Right lobe of liver (tissue), 6 donors: ENCODE measurements around the gene ADAM12. TPM values are rescaled to one million over a fixed set of nuclear protein-coding genes. Genes with fewer than 3 reads are reported as not detected.

Source experiments
- ATAC-seq, 4 donors: fragments of 200-7000 bp; cut with Tn5 transposase; one replicate each; pipeline ENCODE4 v1.9.1; 2020; ENCODE audit warnings: mild to moderate bottlenecking in 4 of 4, moderate library complexity in 4 of 4
- DNase-seq, 3 donors: peaks; one replicate each; pipeline ENCODE4 v3.0.0-alpha.2; 2020
- H3K27ac ChIP-seq, 3 donors: fragments of 200-600 bp; one replicate each; pipeline ENCODE4 v1.8.0; 2022
- H3K27me3 ChIP-seq, 2 donors: fragments of 200-600 bp; one replicate each; pipeline ENCODE4 v1.8.0; 2022
- H3K36me3 ChIP-seq, 4 donors: fragments of 200-600 bp; sonication (generic) in 1 of 4; one replicate each; pipeline versions ENCODE4 v1.5.1 to v1.8.0; 2017 to 2022; ENCODE audit warnings: control low read depth in 1 of 4
- H3K4me1 ChIP-seq, 4 donors: fragments of 200-600 bp; sonication (generic) in 1 of 4; one replicate each; pipeline versions ENCODE4 v1.5.1 to v1.8.0; 2017 to 2022; ENCODE audit warnings: control low read depth in 1 of 4
- H3K4me3 ChIP-seq, 3 donors: fragments of 200-600 bp; one replicate each; pipeline ENCODE4 v1.8.0; 2022
- H3K9me3 ChIP-seq, 4 donors: fragments of 200-600 bp; sonication (generic) in 1 of 4; one replicate each; pipeline versions ENCODE4 v1.5.1 to v1.8.0; 2017 to 2022; ENCODE audit warnings: control low read depth in 1 of 4
- POLR2A ChIP-seq: fragments of 450-650 bp; IDR thresholded peaks from one replicate; pipeline ENCODE4 v1.6.1; 2017; ENCODE audit warnings: antibody characterized with exemption, mild to moderate bottlenecking
- WGBS: methylation state at CpG from one replicate; pipeline ENCODE4 v1.1.6; 2018; ENCODE audit warnings: low coverage, low lambda C conversion rate; ENCODE audit not compliant: insufficient coverage; ENCODE audit errors: missing lambda C conversion rate; 5-methylcytosine and 5-hydroxymethylcytosine counted together
- intact Hi-C, 2 donors: fragments of 100-400 bp; cut with DNase I; formaldehyde crosslinking; loops; one replicate each; pipeline versions ENCODE4 v1.11.2 to v1.14.1; 2022
- total RNA-seq, 6 experiments: library from RNA; depleted of rRNA in 2 of 6; stranded (reverse); fragments of >200 nt in 2 of 6; fragmentation: NEBNext Ultra II Directional in 3 of 6; extraction: Animal tissue kit (Norgen Biotek cat#: 25700) in 3 of 6; gene quantifications; one replicate each; pipeline versions ENCODE4 v1.1.0 to v1.2.4, GENCODE V29; 2016 to 2023
- TF ChIP-seq, protein P1 (sequence below), 4 donors: fragments of 200-600 bp in 3 of 4; fragments of 450-650 bp in 1 of 4; IDR thresholded peaks; one replicate each; pipeline versions ENCODE4 v1.5.1 to v1.8.0; 2016 to 2022; ENCODE audit warnings: antibody characterized with exemption in 4 of 4, mild to moderate bottlenecking in 2 of 4
- donor health status: DM: no; HTN: yes; CAD: no.
- donor health status: DM: no; HTN: no; CAD: no.
- donor health status: DM: no; HTN: no; CAD: no.
- donor health status: DM: no; HTN: yes; CAD: no.
- donor health status: DM: no; HTN: yes; CAD: no.

The ADAM12 gene
- total RNA-seq, 6 experiments from 2014 or later, result 0.06 to 1.3 (median 0.48) TPM; not detected in 2

DNA sequence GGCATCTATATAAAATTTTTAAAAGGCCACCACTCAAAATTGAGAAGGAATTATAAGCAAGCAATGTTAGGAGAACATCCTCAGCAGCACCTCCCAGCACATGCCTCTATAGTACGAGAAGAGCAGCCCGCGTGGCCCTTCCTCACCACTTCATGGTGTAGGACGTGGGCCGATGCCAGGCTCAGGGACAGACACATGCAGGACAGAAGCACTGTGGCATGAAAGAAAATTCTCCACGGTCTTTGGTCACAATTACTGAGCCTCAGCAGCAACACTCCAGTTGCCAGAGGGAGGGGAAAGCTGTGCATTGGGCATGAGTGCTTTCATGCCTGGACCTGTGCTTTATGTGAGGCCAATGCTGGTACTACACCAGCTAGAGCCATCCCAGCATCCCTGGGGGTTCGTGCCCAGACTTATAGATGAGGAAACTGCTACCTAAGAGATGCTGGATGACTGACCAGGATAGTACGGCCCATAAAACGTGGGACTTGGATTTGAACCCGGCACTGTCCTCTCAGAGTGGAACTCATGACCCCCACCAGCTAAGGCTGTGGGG lies 164.7 kb downstream of the ADAM12 start:
- Histone ChIP-seq H3K27me3 (no peaks in the 10 kb centered on the region), H3K9me3 (no peaks in the 10 kb centered on the region), H3K27ac (no peak overlapping the region), H3K4me3 (no peak overlapping the region), H3K4me1 (no peaks in the 10 kb centered on the region), H3K36me3 (no peaks in the 10 kb centered on the region)
- WGBS, result 70% methylated on average over 5 of the region's 10 CpGs
- intact Hi-C loops, result no loop called here
- DNase-seq (no peak), ATAC-seq (no peak)
- no peak for TF ChIP-seq POLR2A
- TF ChIP-seq, protein P1, sequence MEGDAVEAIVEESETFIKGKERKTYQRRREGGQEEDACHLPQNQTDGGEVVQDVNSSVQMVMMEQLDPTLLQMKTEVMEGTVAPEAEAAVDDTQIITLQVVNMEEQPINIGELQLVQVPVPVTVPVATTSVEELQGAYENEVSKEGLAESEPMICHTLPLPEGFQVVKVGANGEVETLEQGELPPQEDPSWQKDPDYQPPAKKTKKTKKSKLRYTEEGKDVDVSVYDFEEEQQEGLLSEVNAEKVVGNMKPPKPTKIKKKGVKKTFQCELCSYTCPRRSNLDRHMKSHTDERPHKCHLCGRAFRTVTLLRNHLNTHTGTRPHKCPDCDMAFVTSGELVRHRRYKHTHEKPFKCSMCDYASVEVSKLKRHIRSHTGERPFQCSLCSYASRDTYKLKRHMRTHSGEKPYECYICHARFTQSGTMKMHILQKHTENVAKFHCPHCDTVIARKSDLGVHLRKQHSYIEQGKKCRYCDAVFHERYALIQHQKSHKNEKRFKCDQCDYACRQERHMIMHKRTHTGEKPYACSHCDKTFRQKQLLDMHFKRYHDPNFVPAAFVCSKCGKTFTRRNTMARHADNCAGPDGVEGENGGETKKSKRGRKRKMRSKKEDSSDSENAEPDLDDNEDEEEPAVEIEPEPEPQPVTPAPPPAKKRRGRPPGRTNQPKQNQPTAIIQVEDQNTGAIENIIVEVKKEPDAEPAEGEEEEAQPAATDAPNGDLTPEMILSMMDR (IDR thresholded peaks at IDR 0.05), result no peak

DNA sequence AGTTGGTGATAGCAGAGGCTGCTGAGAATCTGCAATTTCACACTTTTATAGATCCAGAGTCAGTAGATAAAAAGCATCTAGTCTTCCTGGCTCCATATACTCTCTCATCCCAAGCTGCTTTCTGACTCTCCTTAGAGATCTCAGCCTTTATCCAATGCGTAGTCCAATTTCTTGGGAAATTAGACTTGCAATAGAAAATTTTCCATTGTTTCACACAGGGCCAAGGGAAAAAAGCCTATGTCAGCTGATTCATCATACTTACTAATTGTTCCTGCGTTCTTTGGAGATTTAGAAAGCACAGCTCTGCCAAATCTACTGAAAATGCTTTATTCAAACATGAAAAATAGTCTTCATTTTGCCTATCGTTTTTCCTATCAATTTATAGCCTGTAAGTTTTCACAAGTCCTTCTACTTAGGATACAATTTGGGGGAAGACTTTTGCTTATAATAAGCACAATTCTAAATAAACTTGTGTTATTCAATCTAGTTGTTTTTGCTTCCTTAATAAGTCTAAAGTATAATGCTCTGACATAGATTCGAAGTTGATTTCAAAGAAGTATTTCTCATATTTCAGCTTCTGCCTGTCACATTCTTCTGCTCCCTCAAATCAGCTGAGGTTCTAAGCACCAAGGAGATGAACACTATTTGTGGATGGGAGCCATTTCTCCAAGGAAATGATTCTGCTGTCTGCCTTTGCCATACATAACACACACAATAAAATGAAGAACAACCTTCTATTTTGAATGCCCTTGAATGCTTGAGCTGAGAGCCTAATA lies 165.4 kb downstream of the ADAM12 start:
- no peaks in the 10 kb centered on the region for H3K4me1 ChIP-seq
- intact Hi-C loops, result no loop called here
- TF ChIP-seq, protein P1 (IDR thresholded peaks at IDR 0.05), result no peak
- no peak for TF ChIP-seq POLR2A
- ATAC-seq, result peak in 1 of 4 donors; percentile 26
- H3K27me3 ChIP-seq, result no peaks in the 10 kb centered on the region
- H3K9me3 ChIP-seq, result no peaks in the 10 kb centered on the region
- no peak overlapping the region for H3K4me3 ChIP-seq
- WGBS, result 36% methylated on average over 4 of the region's 4 CpGs
- DNase-seq, result no peak
- no peak overlapping the region for H3K27ac ChIP-seq
- H3K36me3 ChIP-seq, result no peaks in the 10 kb centered on the region

DNA sequence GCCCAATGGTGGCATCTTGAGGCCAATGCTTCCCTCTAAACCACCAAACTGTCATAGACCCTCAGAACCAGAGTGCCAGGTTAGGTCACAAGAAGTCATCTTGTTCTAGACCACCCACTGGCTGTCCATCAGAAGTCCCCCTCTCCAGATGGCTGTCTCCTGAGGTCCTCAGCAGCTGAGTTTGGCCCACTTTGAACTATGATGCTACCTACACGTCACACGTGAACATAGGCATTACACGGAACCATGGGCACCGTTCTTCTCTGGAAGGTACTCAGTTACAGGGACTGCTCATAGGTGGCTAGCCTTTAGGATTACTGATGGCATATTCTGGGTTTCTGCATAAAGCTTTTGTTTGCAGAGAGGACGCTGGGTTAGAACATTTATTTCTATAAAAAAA lies 166.4 kb downstream of the ADAM12 start:
- no peaks in the 10 kb centered on the region for H3K9me3 ChIP-seq
- no peak for ATAC-seq
- no peaks in the 10 kb centered on the region for H3K4me1 ChIP-seq
- no peak overlapping the region for H3K27ac ChIP-seq
- intact Hi-C loops, result no loop called here
- H3K27me3 ChIP-seq, result no peaks in the 10 kb centered on the region
- WGBS, result 64% methylated on average over 5 of the region's 5 CpGs
- no peak for DNase-seq
- no peak overlapping the region for H3K4me3 ChIP-seq
- TF ChIP-seq, protein P1 (IDR thresholded peaks at IDR 0.05), result no peak
- no peak for TF ChIP-seq POLR2A
- H3K36me3 ChIP-seq, result no peaks in the 10 kb centered on the region

DNA sequence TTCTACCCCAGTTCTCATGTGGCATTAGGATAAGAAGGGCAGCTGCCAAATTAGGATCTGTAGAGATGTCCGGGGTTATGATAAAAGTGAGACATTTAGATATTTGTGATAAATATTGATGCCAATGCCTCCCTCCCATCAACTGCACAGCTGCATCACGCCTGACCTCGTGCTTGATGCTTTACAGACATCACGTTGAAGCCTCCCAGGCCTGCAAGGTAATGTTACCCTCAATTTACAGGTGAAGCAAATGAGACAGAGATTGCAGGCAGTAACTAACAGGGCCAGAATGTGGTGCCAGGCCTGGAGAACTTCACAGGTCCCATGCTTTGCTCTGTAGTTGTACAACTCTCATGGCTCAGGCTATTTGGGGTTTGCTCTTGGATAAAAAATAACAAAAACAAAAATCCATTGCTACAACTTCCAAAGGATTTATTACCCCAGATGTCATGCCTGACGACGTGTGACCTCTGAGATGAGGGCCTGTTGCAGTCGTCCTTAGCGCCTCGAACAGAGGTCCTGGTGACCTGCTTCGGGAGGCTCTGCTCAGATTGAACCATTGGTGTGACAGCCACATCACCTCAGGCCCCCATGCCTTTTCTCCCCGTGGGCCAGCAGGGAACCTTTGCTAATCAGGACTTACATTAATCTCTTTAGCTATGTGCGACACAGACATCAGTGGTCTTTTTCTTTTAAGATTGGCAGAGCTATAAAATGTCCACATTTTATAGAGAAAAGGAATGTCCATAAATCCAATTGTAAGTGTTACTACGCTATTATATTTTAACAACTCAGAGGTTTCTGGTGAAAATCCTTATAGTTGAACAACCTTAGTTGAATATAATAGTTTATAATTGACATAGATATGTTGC lies 169.3 kb downstream of the ADAM12 start:
- TF ChIP-seq POLR2A, result no peak
- TF ChIP-seq, protein P1 (IDR thresholded peaks at IDR 0.05), result no peak
- no peaks in the 10 kb centered on the region for H3K36me3 ChIP-seq
- no peaks in the 10 kb centered on the region for H3K27me3 ChIP-seq
- H3K4me1 ChIP-seq, result no peaks in the 10 kb centered on the region
- DNase-seq, result no peak
- intact Hi-C loops, result no loop called here
- ATAC-seq, result no peak
- no peaks in the 10 kb centered on the region for H3K9me3 ChIP-seq
- no peak overlapping the region for H3K4me3 ChIP-seq
- whole genome bisulfite sequencing, result 59% methylated on average over 7 of the region's 13 CpGs
- no peak overlapping the region for H3K27ac ChIP-seq
